GM19324 (cell line): ENCODE measurements around the gene ZNF519.
"Not testable (repeated sequence)": the region's sequence is repeated elsewhere in the genome, so short reads cannot be mapped to it uniquely, and the experiment has no call there.

ENCODE experiments used
- ATAC-seq: cut with Tn5 transposase; IDR thresholded peaks from one replicate; pipeline ENCODE4 v1.9.1; 2021; ENCODE audit warnings: mild to moderate bottlenecking, moderate library complexity; ENCODE audit not compliant: unreplicated experiment, low FRiP score

The ZNF519 gene

GRCh38 chr18:14147935-14148865, 16.0 kb upstream of the ZNF519 start:
- not testable (repeated sequence) for ATAC-seq

GRCh38 chr18:14146771-14147170, 14.5 kb upstream of the ZNF519 start:
- ATAC-seq: not testable (repeated sequence)

GRCh38 chr18:14145581-14146338, 13.5 kb upstream of the ZNF519 start:
- not testable (repeated sequence) for ATAC-seq

GRCh38 chr18:14145021-14145420, 12.8 kb upstream of the ZNF519 start:
- not testable (repeated sequence) for ATAC-seq

- no peak for ATAC-seq
Measured at GRCh38 chr18:14144628-14144895, 12.3 kb upstream of the ZNF519 start.

GRCh38 chr18:14143871-14144627, 11.8 kb upstream of the ZNF519 start:
- ATAC-seq: not testable (repeated sequence)

GRCh38 chr18:14143396-14143795, 11.2 kb upstream of the ZNF519 start:
- not testable (repeated sequence) for ATAC-seq

- ATAC-seq: not testable (repeated sequence)
Measured at GRCh38 chr18:14142177-14142576, 9.9 kb upstream of the ZNF519 start.

GRCh38 chr18:14139583-14139982, 7.3 kb upstream of the ZNF519 start:
- not testable (repeated sequence) for ATAC-seq

GRCh38 chr18:14137971-14138370, 5.7 kb upstream of the ZNF519 start:
- ATAC-seq: not testable (repeated sequence)

- peak; percentile 18 for ATAC-seq
Measured at GRCh38 chr18:14131696-14132270, 452 bp downstream of the ZNF519 start.

- ATAC-seq: not testable (repeated sequence)
Measured at GRCh38 chr18:14130804-14131203, 1.4 kb downstream of the ZNF519 start.

GRCh38 chr18:14124689-14125088, 7.5 kb downstream of the ZNF519 start:
- ATAC-seq: no peak

GRCh38 chr18:14122097-14122496, 10.1 kb downstream of the ZNF519 start:
- no peak for ATAC-seq

GRCh38 chr18:14120926-14121325, 11.3 kb downstream of the ZNF519 start:
- ATAC-seq: no peak

GRCh38 chr18:14117606-14118005, 14.6 kb downstream of the ZNF519 start:
- no peak for ATAC-seq

- no peak for ATAC-seq
Measured at GRCh38 chr18:14106906-14107305, 25.3 kb downstream of the ZNF519 start.

- no peak for ATAC-seq
Measured at GRCh38 chr18:14104906-14105748, 27.1 kb downstream of the ZNF519 start.

- no peak for ATAC-seq
Measured at GRCh38 chr18:14104201-14104600, 28.0 kb downstream of the ZNF519 start.
